ENCODE data around the gene VWF.
"Not testable (repeated sequence)": the region's sequence is repeated elsewhere in the genome, so short reads cannot be mapped to it uniquely, and the experiment has no call there.

VWF gene

GRCh38 chr12:6143303-6143675 is 18.8 kb upstream of the VWF start:
- Histone ChIP-seq H3K4me3 (ENCODE audit: low read length in 2 of 2) (no peak overlapping the region), H3K4me1 (ENCODE audit: control insufficient read depth, insufficient read depth, low read length) (no peaks in the 10 kb centered on the region), H3K9me3 (ENCODE audit: control insufficient read depth in 2 of 2, low read length in 2 of 2) (no peaks in the 10 kb centered on the region), H3K9ac (ENCODE audit: low read length in 2 of 2) (no peak overlapping the region), H3K27ac (ENCODE audit: low read length) (no peak overlapping the region), H3K27me3 (ENCODE audit: control insufficient read depth in 1 of 2, insufficient read depth in 2 of 2, low read length in 2 of 2) (no peaks in the 10 kb centered on the region), H3K36me3 (ENCODE audit: control insufficient read depth in 2 of 2, insufficient read depth in 2 of 2, low read length in 2 of 2) (no peaks in the 10 kb centered on the region)

DNA sequence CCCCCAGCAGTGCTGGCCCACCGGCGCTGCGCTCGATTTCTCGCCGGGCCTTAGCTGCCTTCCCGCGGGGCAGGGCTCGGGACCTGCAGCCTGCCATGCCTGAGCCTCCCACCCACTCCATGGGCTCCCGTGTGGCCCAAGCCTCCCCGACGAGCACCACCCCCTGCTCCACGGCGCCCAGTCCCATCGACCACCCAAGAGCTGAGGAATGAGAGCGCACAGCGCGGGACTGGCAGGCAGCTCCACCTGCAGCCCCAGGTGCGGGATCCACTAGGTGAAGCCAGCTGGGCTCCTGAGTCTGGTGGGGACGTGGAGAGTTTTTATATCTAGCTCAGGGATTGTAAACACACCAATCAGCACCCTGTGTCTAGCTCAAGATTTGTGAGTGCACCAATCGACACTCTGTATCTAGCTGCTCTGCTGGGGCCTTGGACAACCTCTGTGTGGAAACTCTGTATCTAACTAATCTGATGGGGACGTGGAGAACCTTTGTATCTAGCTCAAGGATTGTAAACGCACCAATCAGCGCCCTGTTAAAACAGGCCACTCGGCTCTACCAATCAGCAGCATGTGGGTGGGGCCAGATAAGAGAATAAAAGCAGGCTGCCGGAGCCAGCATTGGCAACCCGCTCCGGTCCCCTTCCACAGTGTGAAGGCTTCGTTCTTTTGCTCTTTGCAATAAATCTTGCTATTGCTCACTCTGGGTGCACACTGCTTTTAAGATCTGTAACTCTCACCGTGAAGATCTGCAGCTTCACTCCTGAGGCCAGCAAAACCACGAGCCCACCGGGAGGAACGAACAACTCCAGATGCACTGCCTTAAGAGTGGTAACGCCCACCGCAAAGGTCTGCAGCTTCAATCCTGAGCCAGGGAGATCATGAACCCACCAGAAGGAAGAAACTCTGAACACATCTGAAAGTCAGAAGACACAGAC is 18.2 kb upstream of the VWF start:
- not testable (repeated sequence) for H3K27me3 ChIP-seq (ENCODE audit: control insufficient read depth in 1 of 2, insufficient read depth in 2 of 2, low read length in 2 of 2); H3K36me3 ChIP-seq (ENCODE audit: control insufficient read depth in 2 of 2, insufficient read depth in 2 of 2, low read length in 2 of 2); H3K4me3 ChIP-seq (ENCODE audit: low read length in 2 of 2); H3K9me3 ChIP-seq (ENCODE audit: control insufficient read depth in 2 of 2, low read length in 2 of 2); H3K27ac ChIP-seq (ENCODE audit: low read length); H3K9ac ChIP-seq (ENCODE audit: low read length in 2 of 2); H3K4me1 ChIP-seq (ENCODE audit: control insufficient read depth, insufficient read depth, low read length)

GRCh38 chr12:6141731-6142367 is 17.4 kb upstream of the VWF start:
- H3K27ac ChIP-seq (ENCODE audit: low read length); H3K4me3 ChIP-seq (ENCODE audit: low read length in 2 of 2); H3K27me3 ChIP-seq (ENCODE audit: control insufficient read depth in 1 of 2, insufficient read depth in 2 of 2, low read length in 2 of 2); H3K9ac ChIP-seq (ENCODE audit: low read length in 2 of 2); H3K36me3 ChIP-seq (ENCODE audit: control insufficient read depth in 2 of 2, insufficient read depth in 2 of 2, low read length in 2 of 2); H3K4me1 ChIP-seq (ENCODE audit: control insufficient read depth, insufficient read depth, low read length); H3K9me3 ChIP-seq (ENCODE audit: control insufficient read depth in 2 of 2, low read length in 2 of 2): not testable (repeated sequence)

DNA sequence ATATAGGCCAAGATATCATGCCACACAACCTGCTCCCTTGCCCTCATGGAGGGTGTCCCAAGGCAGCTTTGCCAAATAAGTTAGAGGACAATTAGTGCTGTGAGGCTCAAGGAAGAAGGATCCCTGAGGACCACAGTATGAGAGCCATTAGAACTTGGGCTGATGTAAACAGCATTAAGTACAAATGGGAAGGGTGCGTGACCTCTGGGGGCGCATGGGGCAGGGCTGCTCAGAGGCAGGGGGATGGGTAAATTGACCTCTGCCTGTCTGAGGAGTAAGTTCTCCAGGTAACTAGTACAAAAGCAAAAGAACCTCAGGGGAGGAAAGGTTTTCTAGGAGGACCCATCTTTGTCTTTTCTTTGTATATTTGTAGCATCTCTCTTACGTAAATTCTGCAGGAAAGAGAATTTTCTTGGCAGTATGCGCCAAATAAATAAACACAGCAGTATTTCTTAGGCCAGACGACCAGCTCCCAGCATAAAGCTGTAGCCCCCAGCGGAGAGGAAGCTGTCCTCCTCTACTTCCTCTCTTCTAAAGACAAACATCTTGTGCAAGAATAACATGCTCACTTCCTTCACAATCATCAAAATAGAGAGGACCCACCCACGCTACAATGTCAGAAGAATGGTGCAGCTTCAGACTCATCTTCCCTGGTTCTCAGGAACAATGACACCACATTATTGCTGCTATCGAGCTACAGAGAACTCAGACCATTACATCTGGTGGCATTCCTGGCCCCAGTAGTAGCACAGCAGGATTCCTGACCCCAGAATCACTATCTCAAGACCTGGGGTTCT is 16.4 kb upstream of the VWF start:
- H3K27ac ChIP-seq (ENCODE audit: low read length) = no peak overlapping the region

GRCh38 chr12:6135071-6135470 is 10.6 kb upstream of the VWF start:
- Histone ChIP-seq H3K9me3 (ENCODE audit: control insufficient read depth in 2 of 2, low read length in 2 of 2) (peaks cover 0 to 5% of the 10 kb centered on the region in 2 donors), H3K4me1 (ENCODE audit: control insufficient read depth, insufficient read depth, low read length) (no peaks in the 10 kb centered on the region), H3K4me3 (ENCODE audit: low read length in 2 of 2) (no peak overlapping the region), H3K9ac (ENCODE audit: low read length in 2 of 2) (no peak overlapping the region), H3K27me3 (ENCODE audit: control insufficient read depth in 1 of 2, insufficient read depth in 2 of 2, low read length in 2 of 2) (no peaks in the 10 kb centered on the region), H3K27ac (ENCODE audit: low read length) (no peak overlapping the region), H3K36me3 (ENCODE audit: control insufficient read depth in 2 of 2, insufficient read depth in 2 of 2, low read length in 2 of 2) (no peaks in the 10 kb centered on the region)

More for the DNA sequence above, 16.4 kb upstream of the VWF start:
- Histone ChIP-seq H3K9me3 (ENCODE audit: control insufficient read depth in 2 of 2, low read length in 2 of 2) (peaks cover 0 to 5% of the 10 kb centered on the region in 2 donors), H3K27me3 (ENCODE audit: control insufficient read depth in 1 of 2, insufficient read depth in 2 of 2, low read length in 2 of 2) (no peaks in the 10 kb centered on the region), H3K9ac (ENCODE audit: low read length in 2 of 2) (no peak overlapping the region), H3K4me3 (ENCODE audit: low read length in 2 of 2) (no peak overlapping the region), H3K36me3 (ENCODE audit: control insufficient read depth in 2 of 2, insufficient read depth in 2 of 2, low read length in 2 of 2) (no peaks in the 10 kb centered on the region), H3K4me1 (ENCODE audit: control insufficient read depth, insufficient read depth, low read length) (no peaks in the 10 kb centered on the region)

DNA sequence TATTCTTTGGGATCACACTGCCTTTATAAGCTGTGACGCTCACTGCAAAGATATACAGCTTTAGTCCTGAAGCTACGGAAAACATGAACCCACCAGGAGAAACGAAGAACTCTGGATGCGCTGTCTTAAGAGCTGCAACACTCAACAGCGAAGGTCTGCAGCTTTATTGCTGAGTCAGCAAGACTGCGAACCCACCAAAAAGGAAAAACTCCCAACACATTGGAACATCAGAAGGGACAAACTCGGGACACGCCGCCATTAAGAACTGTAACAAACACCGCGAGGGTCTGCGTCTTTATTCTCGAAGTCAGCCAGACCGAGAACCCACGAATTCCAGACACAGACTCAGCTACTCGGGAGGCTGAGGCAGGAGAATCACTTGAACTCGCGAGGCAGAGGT is 9.2 kb upstream of the VWF start:
- no peaks in the 10 kb centered on the region for H3K27me3 ChIP-seq (ENCODE audit: control insufficient read depth in 1 of 2, insufficient read depth in 2 of 2, low read length in 2 of 2)
- no peak overlapping the region for H3K4me3 ChIP-seq (ENCODE audit: low read length in 2 of 2)
- H3K4me1 ChIP-seq (ENCODE audit: control insufficient read depth, insufficient read depth, low read length) = no peaks in the 10 kb centered on the region
- H3K27ac ChIP-seq (ENCODE audit: low read length) = no peak overlapping the region
- no peak overlapping the region for H3K9ac ChIP-seq (ENCODE audit: low read length in 2 of 2)
- no peaks in the 10 kb centered on the region for H3K36me3 ChIP-seq (ENCODE audit: control insufficient read depth in 2 of 2, insufficient read depth in 2 of 2, low read length in 2 of 2)
- peaks cover 0 to 5% of the 10 kb centered on the region in 2 donors for H3K9me3 ChIP-seq (ENCODE audit: control insufficient read depth in 2 of 2, low read length in 2 of 2)

- Histone ChIP-seq H3K36me3 (ENCODE audit: control insufficient read depth in 2 of 2, insufficient read depth in 2 of 2, low read length in 2 of 2) (no peaks in the 10 kb centered on the region), H3K4me3 (ENCODE audit: low read length in 2 of 2) (no peak overlapping the region), H3K9ac (ENCODE audit: low read length in 2 of 2) (no peak overlapping the region), H3K9me3 (ENCODE audit: control insufficient read depth in 2 of 2, low read length in 2 of 2) (peaks cover 0 to 5% of the 10 kb centered on the region in 2 donors), H3K27me3 (ENCODE audit: control insufficient read depth in 1 of 2, insufficient read depth in 2 of 2, low read length in 2 of 2) (no peaks in the 10 kb centered on the region), H3K4me1 (ENCODE audit: control insufficient read depth, insufficient read depth, low read length) (no peaks in the 10 kb centered on the region), H3K27ac (ENCODE audit: low read length) (no peak overlapping the region)
Measured at GRCh38 chr12:6132496-6132895, 8.0 kb upstream of the VWF start.

GRCh38 chr12:6125310-6125608 is 789 bp upstream of the VWF start:
- Histone ChIP-seq H3K4me1 (ENCODE audit: control insufficient read depth, insufficient read depth, low read length) (no peaks in the 10 kb centered on the region), H3K9ac (ENCODE audit: low read length in 2 of 2) (no peak overlapping the region), H3K27ac (ENCODE audit: low read length) (no peak overlapping the region), H3K4me3 (ENCODE audit: low read length in 2 of 2) (no peak overlapping the region), H3K9me3 (ENCODE audit: control insufficient read depth in 2 of 2, low read length in 2 of 2) (no peaks in the 10 kb centered on the region), H3K36me3 (ENCODE audit: control insufficient read depth in 2 of 2, insufficient read depth in 2 of 2, low read length in 2 of 2) (no peaks in the 10 kb centered on the region), H3K27me3 (ENCODE audit: control insufficient read depth in 1 of 2, insufficient read depth in 2 of 2, low read length in 2 of 2) (no peaks in the 10 kb centered on the region)

DNA sequence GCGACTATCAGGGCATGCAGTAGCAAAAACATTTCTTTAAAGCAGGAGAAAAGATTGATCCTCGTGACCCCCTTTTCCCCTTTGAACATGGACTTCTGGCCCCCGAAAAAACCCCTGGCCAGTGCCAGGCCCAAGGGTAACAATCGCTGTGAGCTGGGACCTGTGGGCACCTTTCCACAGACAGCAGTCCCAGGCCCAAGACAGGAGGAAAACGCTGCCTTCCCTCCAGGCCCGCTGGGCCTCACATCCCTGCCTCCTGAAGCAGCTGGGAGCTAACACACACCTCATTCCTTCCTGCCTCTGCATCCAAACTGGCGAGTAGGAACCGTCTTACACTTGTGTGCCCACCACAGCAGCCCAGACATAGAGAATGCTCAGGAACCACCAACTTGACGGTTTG is 1.2 kb downstream of the VWF start:
- no peaks in the 10 kb centered on the region for H3K4me1 ChIP-seq (ENCODE audit: control insufficient read depth, insufficient read depth, low read length)
- H3K9ac ChIP-seq (ENCODE audit: low read length in 2 of 2) = no peak overlapping the region
- H3K36me3 ChIP-seq (ENCODE audit: control insufficient read depth in 2 of 2, insufficient read depth in 2 of 2, low read length in 2 of 2) = no peaks in the 10 kb centered on the region
- peak overlapping the region; percentile 18 for H3K27ac ChIP-seq (ENCODE audit: low read length)
- peak overlapping the region in 1 of 2 donors; percentile 57 for H3K4me3 ChIP-seq (ENCODE audit: low read length in 2 of 2)
- H3K9me3 ChIP-seq (ENCODE audit: control insufficient read depth in 2 of 2, low read length in 2 of 2) = no peaks in the 10 kb centered on the region
- no peaks in the 10 kb centered on the region for H3K27me3 ChIP-seq (ENCODE audit: control insufficient read depth in 1 of 2, insufficient read depth in 2 of 2, low read length in 2 of 2)

DNA sequence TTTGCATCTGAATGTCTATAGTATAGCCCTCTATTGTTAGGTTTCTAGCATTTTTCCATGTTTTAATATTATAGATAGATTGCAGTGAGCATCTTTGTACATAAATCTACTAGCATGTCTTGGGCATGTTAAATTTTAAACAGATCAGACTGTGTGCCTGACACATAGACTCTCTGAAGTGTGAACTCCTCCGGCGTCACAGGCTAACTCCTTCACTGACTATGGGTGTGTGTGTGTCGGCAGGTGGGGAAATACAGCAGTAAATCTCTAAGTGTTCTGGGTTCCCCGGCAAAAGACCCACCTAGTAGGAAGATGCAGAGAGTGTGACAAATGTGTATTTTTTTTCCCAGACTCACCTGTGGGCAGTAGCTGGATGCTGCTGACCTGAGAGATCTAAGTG is 2.3 kb downstream of the VWF start:
- Histone ChIP-seq H3K4me1 (ENCODE audit: control insufficient read depth, insufficient read depth, low read length) (no peaks in the 10 kb centered on the region), H3K27me3 (ENCODE audit: control insufficient read depth in 1 of 2, insufficient read depth in 2 of 2, low read length in 2 of 2) (no peaks in the 10 kb centered on the region), H3K4me3 (ENCODE audit: low read length in 2 of 2) (no peak overlapping the region), H3K9ac (ENCODE audit: low read length in 2 of 2) (no peak overlapping the region), H3K27ac (ENCODE audit: low read length) (no peak overlapping the region), H3K9me3 (ENCODE audit: control insufficient read depth in 2 of 2, low read length in 2 of 2) (no peaks in the 10 kb centered on the region), H3K36me3 (ENCODE audit: control insufficient read depth in 2 of 2, insufficient read depth in 2 of 2, low read length in 2 of 2) (no peaks in the 10 kb centered on the region)

Data from stomach smooth muscle (tissue), 2 donors.